ENCODE measurements around the gene GPC5.

The GPC5 gene

DNA sequence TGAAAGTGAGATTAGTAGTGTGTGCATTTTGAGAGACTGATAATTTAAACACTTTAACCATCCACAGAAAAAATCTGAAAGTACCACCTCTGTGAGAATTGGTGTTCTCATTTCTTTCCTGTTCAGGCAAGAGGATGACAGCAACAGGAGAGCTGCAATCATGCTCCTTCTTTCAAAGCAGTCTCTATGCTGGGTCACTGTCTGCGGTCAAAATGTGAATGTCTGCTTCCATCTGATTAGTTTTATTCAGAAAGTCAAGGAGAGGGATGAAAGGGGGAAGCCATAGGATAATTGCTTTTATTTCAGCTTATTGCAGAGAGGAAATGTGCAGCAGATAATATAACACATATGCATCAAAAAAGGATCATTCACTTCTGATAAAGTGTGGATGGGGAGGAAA, 1514.2 kb downstream of the GPC5 start:
- no peak for TF ChIP-seq NFRKB (IDR thresholded peaks at IDR 0.05)
- no peak for TF ChIP-seq ELF4 (IDR thresholded peaks at IDR 0.05)
- no peak for TF ChIP-seq ARNT (IDR thresholded peaks at IDR 0.05)
- no peak for TF ChIP-seq SP1 (IDR thresholded peaks at IDR 0.05)
- no peak for TF ChIP-seq FOXK2 (IDR thresholded peaks at IDR 0.05)
- TF ChIP-seq TARDBP (IDR thresholded peaks at IDR 0.05) = no peak
- no peak for TF ChIP-seq ZNF384 (IDR thresholded peaks at IDR 0.05)
- TF ChIP-seq, protein P1, sequence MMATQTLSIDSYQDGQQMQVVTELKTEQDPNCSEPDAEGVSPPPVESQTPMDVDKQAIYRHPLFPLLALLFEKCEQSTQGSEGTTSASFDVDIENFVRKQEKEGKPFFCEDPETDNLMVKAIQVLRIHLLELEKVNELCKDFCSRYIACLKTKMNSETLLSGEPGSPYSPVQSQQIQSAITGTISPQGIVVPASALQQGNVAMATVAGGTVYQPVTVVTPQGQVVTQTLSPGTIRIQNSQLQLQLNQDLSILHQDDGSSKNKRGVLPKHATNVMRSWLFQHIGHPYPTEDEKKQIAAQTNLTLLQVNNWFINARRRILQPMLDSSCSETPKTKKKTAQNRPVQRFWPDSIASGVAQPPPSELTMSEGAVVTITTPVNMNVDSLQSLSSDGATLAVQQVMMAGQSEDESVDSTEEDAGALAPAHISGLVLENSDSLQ (IDR thresholded peaks at IDR 0.05) = no peak
- no peak for TF ChIP-seq FOXM1 (IDR thresholded peaks at IDR 0.05; ENCODE audit: borderline replicate concordance)
- no peak for TF ChIP-seq HDGF (IDR thresholded peaks at IDR 0.05; ENCODE audit: borderline replicate concordance)
- no peak for TF ChIP-seq L3MBTL2 (conservative IDR thresholded peaks at IDR 0.05)
- TF ChIP-seq FOXA1 (IDR thresholded peaks at IDR 0.05) = no peak
- TF ChIP-seq LEF1 (IDR thresholded peaks at IDR 0.05; ENCODE audit: borderline replicate concordance) = no peak
- no peak for TF ChIP-seq BHLHE40 (IDR thresholded peaks at IDR 0.05; ENCODE audit: borderline replicate concordance)
- POLR2A ChIA-PET = no interaction called here
- DNase-seq (ENCODE audit: extremely low spot score) = no peak
- CTCF ChIA-PET = no interaction called here

- ChIA-PET CTCF (no interaction called here), POLR2A (no interaction called here)
- DNase-seq (ENCODE audit: extremely low spot score) = no peak
- TF ChIP-seq NFRKB (IDR thresholded peaks at IDR 0.05) (no peak), CTBP1 (IDR thresholded peaks at IDR 0.05; ENCODE audit: borderline replicate concordance) (no peak), ARNT (IDR thresholded peaks at IDR 0.05) (no peak), FOXK2 (IDR thresholded peaks at IDR 0.05) (no peak), ZNF384 (IDR thresholded peaks at IDR 0.05) (no peak), FOXM1 (IDR thresholded peaks at IDR 0.05; ENCODE audit: borderline replicate concordance) (no peak), HDGF (IDR thresholded peaks at IDR 0.05; ENCODE audit: borderline replicate concordance) (no peak), TARDBP (IDR thresholded peaks at IDR 0.05) (no peak), ELF4 (IDR thresholded peaks at IDR 0.05) (no peak), FOXA1 (IDR thresholded peaks at IDR 0.05) (no peak), LEF1 (IDR thresholded peaks at IDR 0.05; ENCODE audit: borderline replicate concordance) (no peak), BHLHE40 (IDR thresholded peaks at IDR 0.05; ENCODE audit: borderline replicate concordance) (no peak), SP1 (IDR thresholded peaks at IDR 0.05) (no peak), L3MBTL2 (conservative IDR thresholded peaks at IDR 0.05) (no peak), SUZ12 (IDR thresholded peaks at IDR 0.05) (no peak)
- TF ChIP-seq, protein P1 (IDR thresholded peaks at IDR 0.05) = no peak
Observed at GRCh38 chr13:92913840-92914239, 1515.4 kb downstream of the GPC5 start.

Measured in HEK293T (cell line).